OCI-LY7 (cell line): Measurements from ENCODE around the gene PHKA2. TPM values are rescaled to one million over a fixed set of nuclear protein-coding genes. Genes with fewer than 3 reads are reported as not detected.
A peak's percentile ranks its signal among the peaks of the same experiment; 100 is the strongest.

ENCODE experiments used
- BruUV-seq: library from RNA; stranded (reverse); fragments of 400-500 nt; replicated peaks from 2 replicates; lab custom pipeline; 2021; lab: Mats Ljungman, UMichigan
- CTCF ChIA-PET: fragments of 300-600 bp; sonication (Branson Sonifier 250); formaldehyde crosslinking; loops from one replicate; lab custom pipeline; 2022; ENCODE audit warnings: antibody characterized with exemption; ENCODE audit not compliant: unreplicated experiment; lab: Charles Lee
- POLR2A ChIA-PET: fragments of 300-600 bp; sonication (Branson Sonifier 250); formaldehyde crosslinking; loops from one replicate; lab custom pipeline; 2022; ENCODE audit warnings: antibody characterized with exemption; lab: Charles Lee
- DNase-seq: peaks from one replicate; pipeline ENCODE4 v3.0.0-alpha.2; 2015; ENCODE audit warnings: low spot score
- H2AFZ ChIP-seq: fragments of 200-600 bp; sonication (generic), shearing (Covaris generic); 2 replicates; pipeline ENCODE4 v1.6.1; 2014; ENCODE audit warnings: mild to moderate bottlenecking, antibody characterized with exemption, low read length, moderate library complexity
- H3K27ac ChIP-seq: fragments of 200-600 bp; sonication (generic); 2 replicates; pipeline ENCODE4 v1.5.1; 2014; ENCODE audit warnings: mixed run types, low read depth, mild to moderate bottlenecking, moderate library complexity, low read length, inconsistent platforms; ENCODE audit not compliant: poor library complexity, severe bottlenecking
- H3K36me3 ChIP-seq: fragments of 200-600 bp; sonication (generic); 2 replicates; pipeline ENCODE4 v1.6.1; 2014; ENCODE audit warnings: mild to moderate bottlenecking, antibody characterized with exemption, low read length, moderate library complexity, mixed read lengths; ENCODE audit not compliant: insufficient read depth
- H3K4me1 ChIP-seq: fragments of 200-600 bp; sonication (generic); 2 replicates; pipeline ENCODE4 v1.5.1; 2014; ENCODE audit warnings: mild to moderate bottlenecking, low read length; ENCODE audit not compliant: insufficient read depth, poor library complexity, severe bottlenecking
- H3K4me2 ChIP-seq: fragments of 200-600 bp; sonication (generic); 2 replicates; pipeline ENCODE4 v1.6.1; 2014; ENCODE audit warnings: mild to moderate bottlenecking, low read length
- H3K4me3 ChIP-seq: fragments of 200-600 bp; sonication (generic); 2 replicates; pipeline ENCODE4 v1.5.1; 2014; ENCODE audit warnings: mild to moderate bottlenecking, low read depth, low read length; ENCODE audit not compliant: poor library complexity, severe bottlenecking
- H3K79me2 ChIP-seq: fragments of 200-600 bp; sonication (generic); 2 replicates; pipeline ENCODE4 v1.6.1; 2016; ENCODE audit warnings: low read depth, mild to moderate bottlenecking, low read length, moderate library complexity, mixed read lengths; ENCODE audit not compliant: insufficient read depth
- H3K9me2 ChIP-seq: fragments of 200-600 bp; sonication (generic); 2 replicates; pipeline ENCODE4 v1.6.1; 2016; ENCODE audit warnings: mild to moderate bottlenecking, low read length, mixed read lengths; ENCODE audit not compliant: insufficient read depth
- H3K9me3 ChIP-seq: fragments of 200-600 bp; sonication (generic); 2 replicates; pipeline ENCODE4 v1.6.1; 2014; ENCODE audit warnings: mild to moderate bottlenecking, mixed run types, low read length, mixed read lengths
- H4K20me1 ChIP-seq: fragments of 200-600 bp; sonication (generic); 2 replicates; pipeline ENCODE4 v1.6.1; 2014; ENCODE audit warnings: mild to moderate bottlenecking, antibody characterized with exemption, low read length, moderate library complexity, mixed read lengths; ENCODE audit not compliant: insufficient read depth
- CTCF ChIP-seq: fragments of 200-600 bp; sonication (generic); conservative IDR thresholded peaks from 2 replicates; pipeline ENCODE4 v1.5.1; 2014; ENCODE audit warnings: mild to moderate bottlenecking, antibody characterized with exemption, low read length, moderate library complexity, mixed read lengths
- EZH2phosphoT487 ChIP-seq: fragments of 200-600 bp; sonication (generic); IDR thresholded peaks from 2 replicates; pipeline ENCODE4 v1.6.1; 2018; ENCODE audit warnings: low read depth, borderline replicate concordance, mild to moderate bottlenecking, mixed run types, antibody characterized with exemption, low read length, moderate library complexity, mixed read lengths
- intact Hi-C: fragments of 100-400 bp; cut with micrococcal nuclease; formaldehyde crosslinking; loops from one replicate; pipeline ENCODE4 v1.10.0; 2022; ENCODE audit not compliant: unreplicated experiment
- total RNA-seq, 2 experiments: library from RNA; depleted of rRNA in 1 of 2; stranded (reverse); fragments of >200 nt in 1 of 2; shearing (Covaris generic) in 1 of 2; gene quantifications; 2 replicates each; pipeline ENCODE4 v1.2.3, GENCODE V29; 2014 to 2022

The PHKA2 gene
- total RNA-seq, 2 experiments from 2014 or later, result 24.1 to 41.4 TPM

GRCh38 chrX:19007011-19007410 lies 23.1 kb upstream of the PHKA2 start:
- BruUV-seq, result no TSS peak
- H3K4me3 ChIP-seq, result no peak overlapping the region
- no peaks in the 10 kb centered on the region for H3K4me1 ChIP-seq
- no peak overlapping the region for H3K4me2 ChIP-seq
- no peaks in the 10 kb centered on the region for H4K20me1 ChIP-seq
- ChIA-PET POLR2A (no interaction called here), CTCF (no interaction called here)
- DNase-seq, result no peak
- H3K27ac ChIP-seq, result no peak overlapping the region
- H3K9me2 ChIP-seq, result no peaks in the 10 kb centered on the region
- no peak overlapping the region for H2AFZ ChIP-seq
- intact Hi-C loops, result no loop called here
- no peaks in the 10 kb centered on the region for H3K9me3 ChIP-seq
- H3K36me3 ChIP-seq, result no peaks in the 10 kb centered on the region
- H3K79me2 ChIP-seq, result no peaks in the 10 kb centered on the region
- no peak for TF ChIP-seq EZH2phosphoT487

GRCh38 chrX:19005909-19006308 lies 22.0 kb upstream of the PHKA2 start:
- no peaks in the 10 kb centered on the region for H3K36me3 ChIP-seq
- ChIA-PET POLR2A (interaction anchor here (0.6 to 0.8 kb wide), 2 partner anchors 26 to 1304 kb away, joined by 3 read pairs; no protein-coding TSS in a partner anchor), CTCF (no interaction called here)
- H3K9me3 ChIP-seq, result no peaks in the 10 kb centered on the region
- peak; percentile 1 for DNase-seq
- no TSS peak for BruUV-seq
- H3K4me1 ChIP-seq, result no peaks in the 10 kb centered on the region
- no peak for TF ChIP-seq EZH2phosphoT487
- TF ChIP-seq CTCF, result 0 out of 2 replicates have a peak, but pooled peaks have one; percentile 23
- no peak overlapping the region for H3K27ac ChIP-seq
- no peak overlapping the region for H3K4me3 ChIP-seq
- H3K9me2 ChIP-seq, result no peaks in the 10 kb centered on the region
- intact Hi-C loops, result no loop called here
- H3K4me2 ChIP-seq, result no peak overlapping the region
- no peaks in the 10 kb centered on the region for H4K20me1 ChIP-seq
- H2AFZ ChIP-seq, result no peak overlapping the region
- no peaks in the 10 kb centered on the region for H3K79me2 ChIP-seq

GRCh38 chrX:19003756-19004155 lies 19.8 kb upstream of the PHKA2 start:
- Histone ChIP-seq H3K4me1 (no peaks in the 10 kb centered on the region), H2AFZ (no peak overlapping the region), H3K27ac (no peak overlapping the region), H3K36me3 (no peaks in the 10 kb centered on the region), H3K79me2 (no peaks in the 10 kb centered on the region), H3K4me2 (no peak overlapping the region), H3K9me2 (no peaks in the 10 kb centered on the region), H3K9me3 (no peaks in the 10 kb centered on the region), H4K20me1 (no peaks in the 10 kb centered on the region), H3K4me3 (no peak overlapping the region)
- DNase-seq, result no peak
- ChIA-PET CTCF (no interaction called here), POLR2A (no interaction called here)
- intact Hi-C loops, result no loop called here
- no TSS peak for BruUV-seq
- TF ChIP-seq CTCF, result no peak
- TF ChIP-seq EZH2phosphoT487, result no peak
